Activated CD4-positive, alpha-beta memory T cell treated with anti-CD3 and anti-CD28 coated beads, Interleukin-2, amount 10 ng/mL, durations not matched to agents 7 days and 5 days (primary cell): Measurements from ENCODE around the gene GLRA1. TPM values are rescaled to one million over a fixed set of nuclear protein-coding genes. Genes with fewer than 3 reads are reported as not detected.
"Not testable (repeated sequence)": the region's sequence is repeated elsewhere in the genome, so short reads cannot be mapped to it uniquely, and the experiment has no call there.

Source experiments
- CTCF ChIA-PET: fragments of 350-600 bp; sonication (Branson Sonifier 250); formaldehyde crosslinking; loops from one replicate; lab custom pipeline; 2021; ENCODE audit warnings: antibody characterized with exemption, inconsistent platforms; lab: Charles Lee
- POLR2A ChIA-PET: fragments of 350-600 bp; sonication (Branson Sonifier 250); formaldehyde crosslinking; loops from one replicate; lab custom pipeline; 2021; ENCODE audit warnings: antibody characterized with exemption; lab: Charles Lee
- DNase-seq: peaks from one replicate; pipeline ENCODE4 v3.0.0-alpha.2; 2020
- H3K27ac Mint-ChIP-seq: one replicate; pipeline ENCODE4 v1.8.0; 2021; ENCODE audit warnings: mild to moderate bottlenecking, mixed read lengths
- H3K27me3 Mint-ChIP-seq: one replicate; pipeline ENCODE4 v1.8.0; 2021; ENCODE audit warnings: mixed read lengths
- H3K36me3 Mint-ChIP-seq: one replicate; pipeline ENCODE4 v1.8.0; 2021; ENCODE audit warnings: low read depth, mixed read lengths
- H3K4me1 Mint-ChIP-seq: one replicate; pipeline ENCODE4 v1.8.0; 2021; ENCODE audit warnings: mixed read lengths
- H3K4me3 Mint-ChIP-seq: one replicate; pipeline ENCODE4 v1.8.0; 2021; ENCODE audit warnings: mild to moderate bottlenecking, mixed read lengths
- H3K9me3 Mint-ChIP-seq: one replicate; pipeline ENCODE4 v1.8.0; 2021; ENCODE audit warnings: mixed read lengths
- total RNA-seq, 2 experiments: library from RNA; stranded (reverse); gene quantifications; one replicate each; pipeline ENCODE4 v1.2.3, GENCODE V29; 2021

GLRA1 gene
- total RNA-seq, 2 experiments from 2014 or later = not detected

- peaks cover 4% of the 10 kb centered on the region for H3K4me1 Mint-ChIP-seq
- no peak overlapping the region for H3K27ac Mint-ChIP-seq
- no peak overlapping the region for H3K4me3 Mint-ChIP-seq
- H3K9me3 Mint-ChIP-seq = no peaks in the 10 kb centered on the region
- ChIA-PET CTCF (no interaction called here), POLR2A (no interaction called here)
- DNase-seq = no peak
- no peaks in the 10 kb centered on the region for H3K36me3 Mint-ChIP-seq
- no peaks in the 10 kb centered on the region for H3K27me3 Mint-ChIP-seq
These were observed 61.1 kb downstream of the GLRA1 start for GRCh38 chr5:151863566-151863965.

GRCh38 chr5:151862811-151863472 lies 61.7 kb downstream of the GLRA1 start:
- Mint-ChIP-seq H3K9me3 (no peaks in the 10 kb centered on the region), H3K27me3 (no peaks in the 10 kb centered on the region), H3K4me1 (no peaks in the 10 kb centered on the region), H3K4me3 (no peak overlapping the region), H3K27ac (no peak overlapping the region), H3K36me3 (no peaks in the 10 kb centered on the region)
- ChIA-PET POLR2A (no interaction called here), CTCF (no interaction called here)
- DNase-seq = no peak

GRCh38 chr5:151860867-151861266 lies 63.8 kb downstream of the GLRA1 start:
- DNase-seq, H3K9me3 Mint-ChIP-seq, H3K4me3 Mint-ChIP-seq, H3K27ac Mint-ChIP-seq, H3K36me3 Mint-ChIP-seq, CTCF ChIA-PET, H3K4me1 Mint-ChIP-seq, POLR2A ChIA-PET, H3K27me3 Mint-ChIP-seq: not testable (repeated sequence)

GRCh38 chr5:151856861-151857260 lies 67.8 kb downstream of the GLRA1 start:
- Mint-ChIP-seq H3K36me3 (no peaks in the 10 kb centered on the region), H3K4me1 (no peaks in the 10 kb centered on the region), H3K27me3 (no peaks in the 10 kb centered on the region), H3K4me3 (no peak overlapping the region), H3K27ac (no peak overlapping the region), H3K9me3 (no peaks in the 10 kb centered on the region)
- POLR2A ChIA-PET = no interaction called here
- CTCF ChIA-PET = no interaction called here
- no peak for DNase-seq

GRCh38 chr5:151855701-151856100 lies 69.0 kb downstream of the GLRA1 start:
- Mint-ChIP-seq H3K4me3 (no peak overlapping the region), H3K27me3 (no peaks in the 10 kb centered on the region), H3K36me3 (no peaks in the 10 kb centered on the region), H3K9me3 (no peaks in the 10 kb centered on the region), H3K4me1 (no peaks in the 10 kb centered on the region), H3K27ac (no peak overlapping the region)
- ChIA-PET POLR2A (no interaction called here), CTCF (no interaction called here)
- DNase-seq = no peak

GRCh38 chr5:151847871-151848270 lies 76.8 kb downstream of the GLRA1 start:
- no peak for DNase-seq
- Mint-ChIP-seq H3K4me3 (no peak overlapping the region), H3K27me3 (no peaks in the 10 kb centered on the region), H3K4me1 (no peaks in the 10 kb centered on the region), H3K36me3 (no peaks in the 10 kb centered on the region), H3K9me3 (no peaks in the 10 kb centered on the region), H3K27ac (no peak overlapping the region)
- CTCF ChIA-PET = no interaction called here
- POLR2A ChIA-PET = no interaction called here

GRCh38 chr5:151846765-151847164 lies 77.9 kb downstream of the GLRA1 start:
- CTCF ChIA-PET = no interaction called here

GRCh38 chr5:151832843-151833242 lies 91.8 kb downstream of the GLRA1 start:
- POLR2A ChIA-PET, DNase-seq, CTCF ChIA-PET, H3K27ac Mint-ChIP-seq, H3K4me3 Mint-ChIP-seq, H3K27me3 Mint-ChIP-seq: not testable (repeated sequence)
- Mint-ChIP-seq H3K9me3 (peaks cover 46% of the 10 kb centered on the region), H3K36me3 (peaks cover 34% of the 10 kb centered on the region), H3K4me1 (peaks cover 20% of the 10 kb centered on the region)

More at GRCh38 chr5:151846765-151847164, 77.9 kb downstream of the GLRA1 start:
- no peak overlapping the region for H3K4me3 Mint-ChIP-seq
- no peaks in the 10 kb centered on the region for H3K27me3 Mint-ChIP-seq
- no peak overlapping the region for H3K27ac Mint-ChIP-seq
- H3K9me3 Mint-ChIP-seq = no peaks in the 10 kb centered on the region
- no peaks in the 10 kb centered on the region for H3K36me3 Mint-ChIP-seq
- no peak for DNase-seq
- POLR2A ChIA-PET = no interaction called here
- no peaks in the 10 kb centered on the region for H3K4me1 Mint-ChIP-seq

- ChIA-PET POLR2A (interaction anchor here (1.0 kb wide), 1 partner anchor 56 kb away, joined by 3 read pairs; no protein-coding TSS in a partner anchor), CTCF (interaction anchor here (1.3 to 8.0 kb wide), 2 partner anchors 314 to 520 kb away, joined by 3 to 125 read pairs; no protein-coding TSS in a partner anchor)
- H3K9me3 Mint-ChIP-seq = peaks cover 28% of the 10 kb centered on the region
- H3K36me3 Mint-ChIP-seq = peaks cover 31% of the 10 kb centered on the region
- H3K4me3 Mint-ChIP-seq = no peak overlapping the region
- peaks cover 20% of the 10 kb centered on the region for H3K4me1 Mint-ChIP-seq
- H3K27ac Mint-ChIP-seq = no peak overlapping the region
- no peak for DNase-seq
- no peaks in the 10 kb centered on the region for H3K27me3 Mint-ChIP-seq
These were observed 95.3 kb downstream of the GLRA1 start for GRCh38 chr5:151829370-151829769.

GRCh38 chr5:151825445-151825844 lies 99.2 kb downstream of the GLRA1 start:
- Mint-ChIP-seq H3K27me3 (no peaks in the 10 kb centered on the region), H3K9me3 (peaks cover under 1% of the 10 kb centered on the region), H3K4me3 (no peak overlapping the region), H3K27ac (no peak overlapping the region), H3K36me3 (peaks cover 4% of the 10 kb centered on the region), H3K4me1 (peaks cover 4% of the 10 kb centered on the region)
- POLR2A ChIA-PET = interaction anchor here (1.0 kb wide), 1 partner anchor 37 kb away, joined by 3 read pairs; no protein-coding TSS in a partner anchor
- CTCF ChIA-PET = interaction anchor here (0.6 to 8.0 kb wide), 23 partner anchors 10 to 689 kb away, joined by 3 to 125 read pairs (median 4); partner anchors contain the start of gene G3BP1
- peak; percentile 37 for DNase-seq

- Mint-ChIP-seq H3K9me3 (no peaks in the 10 kb centered on the region), H3K4me3 (no peak overlapping the region), H3K27ac (no peak overlapping the region), H3K4me1 (no peaks in the 10 kb centered on the region), H3K36me3 (no peaks in the 10 kb centered on the region), H3K27me3 (no peaks in the 10 kb centered on the region)
- POLR2A ChIA-PET = no interaction called here
- CTCF ChIA-PET = no interaction called here
- no peak for DNase-seq
These were observed 102.5 kb downstream of the GLRA1 start for GRCh38 chr5:151822141-151822540.

- DNase-seq = no peak
- no peak overlapping the region for H3K4me3 Mint-ChIP-seq
- no peaks in the 10 kb centered on the region for H3K27me3 Mint-ChIP-seq
- H3K9me3 Mint-ChIP-seq = no peaks in the 10 kb centered on the region
- ChIA-PET POLR2A (no interaction called here), CTCF (no interaction called here)
- H3K36me3 Mint-ChIP-seq = peaks cover 5% of the 10 kb centered on the region
- no peaks in the 10 kb centered on the region for H3K4me1 Mint-ChIP-seq
- H3K27ac Mint-ChIP-seq = no peak overlapping the region
These were observed 103.7 kb downstream of the GLRA1 start for GRCh38 chr5:151820903-151821302.

GRCh38 chr5:151820271-151820670 lies 104.4 kb downstream of the GLRA1 start:
- ChIA-PET CTCF (no interaction called here), POLR2A (no interaction called here)
- no peaks in the 10 kb centered on the region for H3K4me1 Mint-ChIP-seq
- no peak overlapping the region for H3K4me3 Mint-ChIP-seq
- DNase-seq = no peak
- H3K36me3 Mint-ChIP-seq = peaks cover 8% of the 10 kb centered on the region
- H3K27me3 Mint-ChIP-seq = no peaks in the 10 kb centered on the region
- no peaks in the 10 kb centered on the region for H3K9me3 Mint-ChIP-seq
- H3K27ac Mint-ChIP-seq = no peak overlapping the region

- H3K27ac Mint-ChIP-seq = no peak overlapping the region
- peaks cover 10% of the 10 kb centered on the region for H3K36me3 Mint-ChIP-seq
- H3K4me3 Mint-ChIP-seq = no peak overlapping the region
- no peaks in the 10 kb centered on the region for H3K27me3 Mint-ChIP-seq
- CTCF ChIA-PET = interaction anchor here (2.0 to 3.3 kb wide), 2 partner anchors 11 to 323 kb away, joined by 4 to 16 read pairs; no protein-coding TSS in a partner anchor
- DNase-seq = no peak
- POLR2A ChIA-PET = no interaction called here
- no peaks in the 10 kb centered on the region for H3K4me1 Mint-ChIP-seq
- H3K9me3 Mint-ChIP-seq = no peaks in the 10 kb centered on the region
These were observed 104.8 kb downstream of the GLRA1 start for GRCh38 chr5:151819830-151820229.
